Cardiac septum (tissue), 1 donor: ENCODE measurements around the gene CHRND. TPM values are rescaled to one million over a fixed set of nuclear protein-coding genes. Genes with fewer than 3 reads are reported as not detected.

Source experiments
- DNase-seq: peaks from one replicate; pipeline ENCODE4 v3.0.0-alpha.2; 2020; ENCODE audit warnings: low spot score
- intact Hi-C: fragments of 100-400 bp; cut with DNase I; formaldehyde crosslinking; loops from one replicate; pipeline ENCODE4 v1.14.0; 2022
- total RNA-seq: library from RNA; stranded (reverse); fragmentation: NEBNext Ultra II Directional; extraction: Animal tissue kit (Norgen Biotek cat#: 25700); gene quantifications from one replicate; pipeline ENCODE4 v1.2.1, GENCODE V29; 2021
- donor health status: DM: no; HTN: no; CAD: no.

The CHRND gene
- total RNA-seq, 1 donor from 2014 or later: 0.11 TPM

GRCh38 chr2:232486558-232487384, 39.2 kb upstream of the CHRND start:
- intact Hi-C loops: no loop called here
- no peak for DNase-seq

- no peak for DNase-seq
- intact Hi-C loops: no loop called here
Observed at GRCh38 chr2:232487385-232488096, 38.4 kb upstream of the CHRND start, which contains the start of gene ECEL1. ECEL1 (minus strand) TSS chr2:232487834; CDS start chr2:232486653, 1,181 bp downstream.

- intact Hi-C loops: no loop called here
- DNase-seq: no peak
Observed at GRCh38 chr2:232488097-232488711, 37.8 kb upstream of the CHRND start.

GRCh38 chr2:232488721-232489300, 37.1 kb upstream of the CHRND start:
- DNase-seq: no peak
- intact Hi-C loops: no loop called here

GRCh38 chr2:232489516-232490220, 36.3 kb upstream of the CHRND start:
- no peak for DNase-seq
- intact Hi-C loops: loop anchor here (5.0 kb wide), 1 partner anchor 977 kb away; no protein-coding TSS in a partner anchor

- intact Hi-C loops: loop anchor here (5.0 kb wide), 1 partner anchor 978 kb away; no protein-coding TSS in a partner anchor
- DNase-seq: no peak
Observed at GRCh38 chr2:232490221-232491138, 35.5 kb upstream of the CHRND start.

- no peak for DNase-seq
- intact Hi-C loops: loop anchor here (5.0 kb wide), 1 partner anchor 979 kb away; no protein-coding TSS in a partner anchor
Observed at GRCh38 chr2:232491139-232491780, 34.7 kb upstream of the CHRND start.

GRCh38 chr2:232492236-232492848, 33.6 kb upstream of the CHRND start:
- intact Hi-C loops: loop anchor here (5.0 kb wide), 1 partner anchor 980 kb away; no protein-coding TSS in a partner anchor
- DNase-seq: no peak

- intact Hi-C loops: loop anchor here (5.0 kb wide), 1 partner anchor 981 kb away; no protein-coding TSS in a partner anchor
- no peak for DNase-seq
Observed at GRCh38 chr2:232492963-232493700, 32.8 kb upstream of the CHRND start.

GRCh38 chr2:232493701-232494474, 32.1 kb upstream of the CHRND start:
- intact Hi-C loops: loop anchor here (5.0 kb wide), 1 partner anchor 982 kb away; no protein-coding TSS in a partner anchor
- no peak for DNase-seq

GRCh38 chr2:232494542-232494941, 31.4 kb upstream of the CHRND start:
- intact Hi-C loops: loop anchor here (5.0 kb wide), 1 partner anchor 982 kb away; no protein-coding TSS in a partner anchor
- DNase-seq: no peak

GRCh38 chr2:232495292-232495691, 30.7 kb upstream of the CHRND start:
- intact Hi-C loops: no loop called here
- no peak for DNase-seq

GRCh38 chr2:232496501-232497270, 29.3 kb upstream of the CHRND start:
- DNase-seq: no peak
- intact Hi-C loops: no loop called here

GRCh38 chr2:232497348-232497747, 28.6 kb upstream of the CHRND start:
- intact Hi-C loops: no loop called here

GRCh38 chr2:232498452-232498851, 27.5 kb upstream of the CHRND start:
- intact Hi-C loops: no loop called here
- no peak for DNase-seq

More at GRCh38 chr2:232497348-232497747, 28.6 kb upstream of the CHRND start:
- DNase-seq: no peak
